ENCODE measurements around the gene AGAP1. TPM values are rescaled to one million over a fixed set of nuclear protein-coding genes. Genes with fewer than 3 reads are reported as not detected.

AGAP1 gene
- total and polyA plus RNA-seq, 2 donors from 2014 or later: 8.1 to 44.5 TPM

DNA sequence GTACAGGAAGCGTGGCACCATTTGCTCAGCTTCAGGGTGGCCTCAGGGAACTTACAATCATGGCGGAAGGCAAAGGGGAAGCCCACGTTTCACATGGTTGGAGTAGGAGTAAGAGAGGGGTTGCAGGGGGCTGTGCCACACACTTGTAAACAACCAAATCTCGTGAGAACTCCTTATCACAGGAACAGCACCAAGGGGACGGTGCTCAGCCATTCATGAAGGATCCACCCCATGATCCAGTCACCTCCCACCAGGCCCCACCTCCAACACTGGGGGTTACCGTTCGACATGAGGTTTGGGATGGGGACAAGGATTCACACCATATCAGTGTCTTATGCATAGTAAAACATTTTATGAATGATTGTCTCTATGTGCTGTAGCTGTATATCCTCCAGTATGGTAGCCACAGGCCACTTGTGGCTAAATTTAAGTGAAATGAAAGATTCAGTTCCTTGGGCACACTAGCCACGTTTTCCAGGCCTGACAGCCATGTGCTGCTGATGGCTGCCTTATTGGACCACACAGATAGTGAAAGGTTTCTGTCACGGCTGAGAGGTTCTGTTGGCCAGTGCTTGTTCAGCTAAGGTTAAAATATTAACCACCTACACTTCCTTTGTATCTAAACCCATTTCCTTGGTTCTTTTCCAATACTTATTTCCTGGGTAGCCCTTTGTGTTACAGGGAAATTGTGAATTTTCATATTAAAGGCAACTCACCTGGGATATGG, 77.3 kb downstream of the AGAP1 start:
- Histone ChIP-seq H3K4me1 (ENCODE audit: control insufficient read depth in 2 of 3, insufficient read depth in 2 of 3, low read depth in 1 of 3, low read length in 3 of 3) (peaks cover 0 to 44% (median 24%) of the 10 kb centered on the region in 3 donors), H3K27me3 (ENCODE audit: control insufficient read depth, insufficient read depth, low read length) (no peaks in the 10 kb centered on the region), H3K36me3 (ENCODE audit: control insufficient read depth in 2 of 3, insufficient read depth in 3 of 3, low read length in 3 of 3) (peaks cover 0 to 3% (median 0%) of the 10 kb centered on the region in 3 donors), H3K9me3 (ENCODE audit: control insufficient read depth in 2 of 3, insufficient read depth in 1 of 3, low read length in 3 of 3) (peaks cover 0 to 7% (median 0%) of the 10 kb centered on the region in 3 donors), H3K9ac (ENCODE audit: low read length in 3 of 3) (no peak overlapping the region), H3K27ac (ENCODE audit: low read depth in 2 of 2, low read length in 2 of 2) (peak overlapping the region; percentile 18 to 51), H3K4me3 (ENCODE audit: low read length in 3 of 3) (no peak overlapping the region)
- TF ChIP-seq CTCF (IDR thresholded peaks at IDR 0.05; ENCODE audit: borderline replicate concordance, extremely low read depth, insufficient read depth): no peak
- DNase-seq (peak in 1 of 5 donors; percentile 53), FAIRE-seq (no peak)
- intact Hi-C loops (cut with DNase I): no loop called here

GRCh38 chr2:235572592-235572991, 78.7 kb downstream of the AGAP1 start:
- FAIRE-seq (no peak), DNase-seq (no peak)
- Histone ChIP-seq H3K4me1 (ENCODE audit: control insufficient read depth in 2 of 3, insufficient read depth in 2 of 3, low read depth in 1 of 3, low read length in 3 of 3) (peaks cover 0 to 55% (median 34%) of the 10 kb centered on the region in 3 donors), H3K9ac (ENCODE audit: low read length in 3 of 3) (no peak overlapping the region), H3K27me3 (ENCODE audit: control insufficient read depth, insufficient read depth, low read length) (no peaks in the 10 kb centered on the region), H3K9me3 (ENCODE audit: control insufficient read depth in 2 of 3, insufficient read depth in 1 of 3, low read length in 3 of 3) (peaks cover 0 to 7% (median 0%) of the 10 kb centered on the region in 3 donors), H3K36me3 (ENCODE audit: control insufficient read depth in 2 of 3, insufficient read depth in 3 of 3, low read length in 3 of 3) (peaks cover 0 to 3% (median 0%) of the 10 kb centered on the region in 3 donors), H3K27ac (ENCODE audit: low read depth in 2 of 2, low read length in 2 of 2) (peak overlapping the region in 1 of 2 donors; percentile 29), H3K4me3 (ENCODE audit: low read length in 3 of 3) (no peak overlapping the region)
- no peak for TF ChIP-seq CTCF (IDR thresholded peaks at IDR 0.05; ENCODE audit: borderline replicate concordance, extremely low read depth, insufficient read depth)
- intact Hi-C loops (cut with DNase I): no loop called here

GRCh38 chr2:235573331-235574221, 79.7 kb downstream of the AGAP1 start:
- FAIRE-seq (no peak), DNase-seq (peak in 3 of 5 donors; percentile 27 to 81 (median 49))
- H3K4me1 ChIP-seq (ENCODE audit: control insufficient read depth in 2 of 3, insufficient read depth in 2 of 3, low read depth in 1 of 3, low read length in 3 of 3): peaks cover 0 to 57% (median 35%) of the 10 kb centered on the region in 3 donors
- no peaks in the 10 kb centered on the region for H3K27me3 ChIP-seq (ENCODE audit: control insufficient read depth, insufficient read depth, low read length)
- TF ChIP-seq CTCF (IDR thresholded peaks at IDR 0.05; ENCODE audit: borderline replicate concordance, extremely low read depth, insufficient read depth): no peak
- intact Hi-C loops (cut with DNase I): no loop called here
- peaks cover 0 to 1% (median 0%) of the 10 kb centered on the region in 3 donors for H3K36me3 ChIP-seq (ENCODE audit: control insufficient read depth in 2 of 3, insufficient read depth in 3 of 3, low read length in 3 of 3)
- no peak overlapping the region for H3K4me3 ChIP-seq (ENCODE audit: low read length in 3 of 3)
- no peak overlapping the region for H3K27ac ChIP-seq (ENCODE audit: low read depth in 2 of 2, low read length in 2 of 2)
- peak overlapping the region in 1 of 3 donors; percentile 23 for H3K9ac ChIP-seq (ENCODE audit: low read length in 3 of 3)
- H3K9me3 ChIP-seq (ENCODE audit: control insufficient read depth in 2 of 3, insufficient read depth in 1 of 3, low read length in 3 of 3): peaks cover 0 to 3% (median 0%) of the 10 kb centered on the region in 3 donors

All from kidney (tissue), 14 donors.